HEK293T (cell line): Measurements from ENCODE around the gene CUL2.

Experiments
- CTCF ChIA-PET: fragments of 350-600 bp; formaldehyde crosslinking; extraction: SDS; loops from one replicate; lab custom pipeline; 2021; ENCODE audit warnings: antibody characterized with exemption, inconsistent platforms; lab: Yijun Ruan, JAX
- POLR2A ChIA-PET: fragments of 350-600 bp; formaldehyde crosslinking; extraction: SDS; loops from one replicate; lab custom pipeline; 2020; ENCODE audit warnings: antibody characterized with exemption, inconsistent platforms; lab: Yijun Ruan, JAX
- DNase-seq: peaks from one replicate; pipeline ENCODE4 v3.0.0; 2012; ENCODE audit warnings: mixed read lengths; ENCODE audit errors: extremely low spot score
- ARNT ChIP-seq: fragments of 450-650 bp; IDR thresholded peaks from 2 replicates; pipeline ENCODE4 v1.6.1; 2017; ENCODE audit warnings: mild to moderate bottlenecking
- BHLHE40 ChIP-seq: fragments of 450-650 bp; IDR thresholded peaks from 2 replicates; pipeline ENCODE4 v1.6.1; 2016; ENCODE audit warnings: mild to moderate bottlenecking, moderate library complexity, borderline replicate concordance
- CTBP1 ChIP-seq: fragments of 450-650 bp; IDR thresholded peaks from 2 replicates; pipeline ENCODE4 v1.6.1; 2016; ENCODE audit warnings: borderline replicate concordance
- ELF4 ChIP-seq: fragments of 450-650 bp; IDR thresholded peaks from 2 replicates; pipeline ENCODE4 v1.6.1; 2017; ENCODE audit warnings: antibody characterized with exemption
- FOXA1 ChIP-seq: fragments of 450-650 bp; IDR thresholded peaks from 2 replicates; pipeline ENCODE4 v1.6.1; 2016; ENCODE audit warnings: mild to moderate bottlenecking
- FOXK2 ChIP-seq: fragments of 450-650 bp; IDR thresholded peaks from 2 replicates; pipeline ENCODE4 v1.6.1; 2016; ENCODE audit warnings: mild to moderate bottlenecking
- FOXM1 ChIP-seq: fragments of 450-650 bp; IDR thresholded peaks from 2 replicates; pipeline ENCODE4 v1.6.1; 2017; ENCODE audit warnings: mild to moderate bottlenecking, borderline replicate concordance
- HDGF ChIP-seq: fragments of 450-650 bp; IDR thresholded peaks from 2 replicates; pipeline ENCODE4 v1.6.1; 2017; ENCODE audit warnings: antibody characterized with exemption, borderline replicate concordance
- L3MBTL2 ChIP-seq: fragments of 450-650 bp; conservative IDR thresholded peaks from 2 replicates; pipeline ENCODE4 v1.6.1; 2016; ENCODE audit warnings: mild to moderate bottlenecking
- LEF1 ChIP-seq: fragments of 450-650 bp; IDR thresholded peaks from 2 replicates; pipeline ENCODE4 v1.6.1; 2017; ENCODE audit warnings: mild to moderate bottlenecking, borderline replicate concordance
- NFRKB ChIP-seq: fragments of 450-650 bp; IDR thresholded peaks from 2 replicates; pipeline ENCODE4 v1.6.1; 2016; ENCODE audit warnings: mild to moderate bottlenecking, moderate library complexity
- SP1 ChIP-seq: fragments of 450-650 bp; IDR thresholded peaks from 2 replicates; pipeline ENCODE4 v1.6.1; 2017
- SUZ12 ChIP-seq: fragments of 450-650 bp; IDR thresholded peaks from 2 replicates; pipeline ENCODE4 v1.6.1; 2016; ENCODE audit warnings: mild to moderate bottlenecking
- TARDBP ChIP-seq: fragments of 450-650 bp; IDR thresholded peaks from 2 replicates; pipeline ENCODE4 v1.6.1; 2016
- ZNF384 ChIP-seq: fragments of 450-650 bp; IDR thresholded peaks from 2 replicates; pipeline ENCODE4 v1.6.1; 2016
- TF ChIP-seq, protein P1 (sequence below): fragments of 450-650 bp; IDR thresholded peaks from 2 replicates; pipeline ENCODE4 v1.6.1; 2016

The CUL2 gene

GRCh38 chr10:34969171-34969570 is 121.0 kb downstream of the CUL2 start:
- POLR2A ChIA-PET = no interaction called here
- DNase-seq = no peak
- TF ChIP-seq NFRKB (no peak), FOXM1 (no peak), LEF1 (no peak), SP1 (no peak), SUZ12 (no peak), ELF4 (no peak), CTBP1 (no peak), ZNF384 (no peak), FOXK2 (no peak), ARNT (no peak), TARDBP (no peak), HDGF (no peak)
- CTCF ChIA-PET = interaction anchor here (0.6 kb wide), 1 partner anchor 211 kb away, joined by 3 read pairs; no protein-coding TSS in a partner anchor

- TF ChIP-seq ZNF384 (no peak), FOXM1 (no peak), FOXA1 (no peak), ELF4 (no peak), L3MBTL2 (no peak), NFRKB (no peak), SUZ12 (no peak), LEF1 (no peak), CTBP1 (no peak), BHLHE40 (no peak), HDGF (no peak), TARDBP (no peak), ARNT (no peak), FOXK2 (no peak), SP1 (no peak)
- TF ChIP-seq, protein P1, sequence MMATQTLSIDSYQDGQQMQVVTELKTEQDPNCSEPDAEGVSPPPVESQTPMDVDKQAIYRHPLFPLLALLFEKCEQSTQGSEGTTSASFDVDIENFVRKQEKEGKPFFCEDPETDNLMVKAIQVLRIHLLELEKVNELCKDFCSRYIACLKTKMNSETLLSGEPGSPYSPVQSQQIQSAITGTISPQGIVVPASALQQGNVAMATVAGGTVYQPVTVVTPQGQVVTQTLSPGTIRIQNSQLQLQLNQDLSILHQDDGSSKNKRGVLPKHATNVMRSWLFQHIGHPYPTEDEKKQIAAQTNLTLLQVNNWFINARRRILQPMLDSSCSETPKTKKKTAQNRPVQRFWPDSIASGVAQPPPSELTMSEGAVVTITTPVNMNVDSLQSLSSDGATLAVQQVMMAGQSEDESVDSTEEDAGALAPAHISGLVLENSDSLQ = no peak
- DNase-seq = no peak
- POLR2A ChIA-PET = no interaction called here
- CTCF ChIA-PET = no interaction called here
Observed at GRCh38 chr10:34967335-34967880, 122.7 kb downstream of the CUL2 start.

DNA sequence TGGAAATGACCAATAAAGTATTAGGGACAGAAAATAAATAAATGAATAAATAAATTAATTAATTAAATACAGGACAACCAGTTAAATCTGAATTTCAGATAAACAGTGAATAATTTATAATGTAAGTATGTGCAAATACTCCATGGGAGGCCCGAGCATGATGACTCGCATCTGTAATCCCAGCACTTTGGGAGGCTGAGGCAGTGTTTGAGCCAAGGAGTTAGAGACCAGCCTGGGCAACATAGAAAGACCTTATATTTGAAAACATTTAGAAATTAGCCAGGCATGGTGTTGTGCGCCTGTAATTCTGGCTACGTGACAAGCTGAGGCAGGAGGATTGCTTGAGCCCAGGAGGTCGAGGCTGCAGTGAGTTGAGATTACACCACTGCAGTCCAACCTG is 123.7 kb downstream of the CUL2 start:
- CTCF ChIA-PET = no interaction called here
- DNase-seq = no peak
- TF ChIP-seq L3MBTL2 (no peak), HDGF (no peak), FOXA1 (no peak)
- POLR2A ChIA-PET = no interaction called here

GRCh38 chr10:34966040-34966439 is 124.1 kb downstream of the CUL2 start:
- DNase-seq = no peak
- CTCF ChIA-PET = no interaction called here
- POLR2A ChIA-PET = no interaction called here
- TF ChIP-seq SP1 = no peak

GRCh38 chr10:34964166-34964800 is 125.9 kb downstream of the CUL2 start:
- TF ChIP-seq FOXA1 (no peak), LEF1 (no peak), SP1 (no peak), L3MBTL2 (no peak), TARDBP (no peak), SUZ12 (no peak), ARNT (no peak), HDGF (no peak), NFRKB (no peak), ELF4 (no peak), BHLHE40 (no peak), CTBP1 (no peak), ZNF384 (no peak), FOXK2 (no peak)
- TF ChIP-seq, protein P1 = no peak
- CTCF ChIA-PET = no interaction called here
- POLR2A ChIA-PET = no interaction called here
- no peak for DNase-seq

GRCh38 chr10:34962866-34963265 is 127.3 kb downstream of the CUL2 start:
- POLR2A ChIA-PET = no interaction called here
- TF ChIP-seq, protein P1 = no peak
- TF ChIP-seq BHLHE40 (no peak), LEF1 (no peak), FOXM1 (no peak), FOXA1 (no peak)
- DNase-seq = no peak
- CTCF ChIA-PET = interaction anchor here (1.5 kb wide), 1 partner anchor 324 kb away, joined by 3 read pairs; no protein-coding TSS in a partner anchor
